Measurements from ENCODE around the gene CLEC4C.

GRCh38 chr12:7747246-7747645 is at the start of gene CLEC4C:
- TF ChIP-seq CTCF (IDR thresholded peaks at IDR 0.05 in 8 of 11, conservative IDR thresholded peaks at IDR 0.05 in 3 of 11) (no peak), POLR2A (IDR thresholded peaks at IDR 0.05) (no peak), POLR2AphosphoS5 (IDR thresholded peaks at IDR 0.05) (no peak)
